Activated naive CD4-positive, alpha-beta T cell (primary cell): ENCODE measurements around the gene EVI5L.

Experiments used
- DNase-seq, 4 experiments: peaks; one replicate each; lab custom pipeline; 2025; lab: John Stamatoyannopoulos, UW

Gene EVI5L

GRCh38 chr19:7860714-7861618 lies 30.9 kb downstream of the EVI5L start:
- no peak for DNase-seq

GRCh38 chr19:7861619-7862412 lies 31.8 kb downstream of the EVI5L start:
- DNase-seq = no peak

GRCh38 chr19:7862413-7862951 lies 32.5 kb downstream of the EVI5L start:
- peak; percentile 48 to 74 (median 54) for DNase-seq

- DNase-seq = no peak
These were observed 33.3 kb downstream of the EVI5L start for GRCh38 chr19:7863157-7863970.

- no peak for DNase-seq
These were observed 34.1 kb downstream of the EVI5L start for GRCh38 chr19:7863971-7864689.

- DNase-seq = no peak
These were observed 34.7 kb downstream of the EVI5L start for GRCh38 chr19:7864690-7865074.

- DNase-seq = no peak
These were observed 35.4 kb downstream of the EVI5L start for GRCh38 chr19:7865262-7865911.

GRCh38 chr19:7866399-7867091 lies 36.5 kb downstream of the EVI5L start:
- no peak for DNase-seq

- DNase-seq = no peak
These were observed 37.2 kb downstream of the EVI5L start for GRCh38 chr19:7867092-7867844.

- peak in 1 of 4 experiments; percentile 26 for DNase-seq
These were observed 38.3 kb downstream of the EVI5L start for GRCh38 chr19:7868326-7868670.

- DNase-seq = peak; percentile 77 to 83 (median 79)
These were observed 38.8 kb downstream of the EVI5L start for GRCh38 chr19:7868671-7869452.

GRCh38 chr19:7869453-7869909 lies 39.5 kb downstream of the EVI5L start:
- peak; percentile 77 to 82 (median 79) for DNase-seq

- peak in 3 of 4 experiments; percentile 12 to 57 (median 27) for DNase-seq
These were observed 40.0 kb downstream of the EVI5L start for GRCh38 chr19:7869910-7870511.

GRCh38 chr19:7870571-7871436 lies 40.8 kb downstream of the EVI5L start:
- peak in 1 of 4 experiments; percentile 37 for DNase-seq

- peak; percentile 56 to 76 (median 66) for DNase-seq
These were observed 41.7 kb downstream of the EVI5L start for GRCh38 chr19:7871437-7872305.
